Testis (tissue), 5 donors: Measurements from ENCODE around the gene ARFGAP1. TPM values are rescaled to one million over a fixed set of nuclear protein-coding genes. Genes with fewer than 3 reads are reported as not detected.

Source experiments
- DNase-seq: peaks from one replicate; pipeline ENCODE4 v3.0.0-alpha.2; 2019
- H3K27ac ChIP-seq, 2 donors: fragments of 200-600 bp; sonication (generic); one replicate each; pipeline ENCODE4 v1.5.1; 2019
- H3K27me3 ChIP-seq: fragments of 200-600 bp; sonication (generic); one replicate; pipeline ENCODE4 v1.5.1; 2019
- H3K36me3 ChIP-seq: fragments of 200-600 bp; sonication (generic); one replicate; pipeline ENCODE4 v1.5.1; 2017; ENCODE audit warnings: low read depth; ENCODE audit errors: missing control alignments
- H3K4me1 ChIP-seq: fragments of 200-600 bp; sonication (generic); one replicate; pipeline ENCODE4 v1.5.1; 2019
- H3K4me3 ChIP-seq, 2 donors: fragments of 200-600 bp; sonication (generic); one replicate each; pipeline ENCODE4 v1.5.1; 2017 to 2019
- H3K9me3 ChIP-seq: fragments of 200-600 bp; sonication (generic); one replicate; pipeline ENCODE4 v1.5.1; 2017
- POLR2A ChIP-seq: fragments of 450-650 bp; IDR thresholded peaks from one replicate; pipeline ENCODE4 v1.6.1; 2017; ENCODE audit warnings: antibody characterized with exemption, mild to moderate bottlenecking, moderate library complexity
- WGBS, 2 donors: methylation state at CpG; one replicate each; pipeline ENCODE4 v1.1.5; 2018; 5-methylcytosine and 5-hydroxymethylcytosine counted together
- intact Hi-C: fragments of 100-400 bp; cut with DNase I; formaldehyde crosslinking; loops from one replicate; pipeline ENCODE4 v1.15.1; 2023; ENCODE audit warnings: low total_unique reads
- long read RNA-seq, 2 donors: transcript quantifications; one replicate each; lab custom pipeline, GENCODE V29; 2026
- polyA plus RNA-seq: library from polyadenylated mRNA; stranded (reverse); fragments of 350-450 nt; fragmentation: Illumina TruSeq; extraction: RNeasy Lipid Tissue Mini Kit (QIAGEN cat#74804); gene quantifications from one replicate; pipeline ENCODE4 v1.2.3, GENCODE V29; 2014; ENCODE audit warnings: low read depth, low replicate concordance; ENCODE audit not compliant: insufficient read depth
- total RNA-seq, 2 donors: library from RNA; depleted of rRNA; stranded (reverse); fragments of >200 nt; gene quantifications; one replicate each; pipeline ENCODE4 v1.2.3, GENCODE V29; 2016
- TF ChIP-seq, protein P1 (sequence below), 3 experiments: fragments of 450-650 bp in 2 of 3; fragments of 200-600 bp in 1 of 3; sonication (generic) in 1 of 3; IDR thresholded peaks; one replicate each; pipeline ENCODE4 v1.5.1; 2016 to 2019; ENCODE audit warnings: antibody characterized with exemption in 3 of 3, mild to moderate bottlenecking in 2 of 3, moderate library complexity in 1 of 3

Gene ARFGAP1
- total RNA-seq (100 to 1,000 TPM; 110 to 126 TPM), polyA plus RNA-seq (97.0 TPM)
- long read RNA-seq, donor 1, transcript ARFGAP1-203 (13 exons, 3,281 nt) = major isoform, 9 of 20 reads
- long read RNA-seq, donor 1, partial matches to known transcripts = 9 of 20 reads
- long read RNA-seq, donor 1, other reads (novel, unspliced or antisense) = 0 of 20 reads
- long read RNA-seq, donor 2, transcript ARFGAP1-203 (13 exons, 3,281 nt) = major isoform, 7 of 26 reads
- long read RNA-seq, donor 2, partial matches to known transcripts = 17 of 26 reads
- long read RNA-seq, donor 2, other reads (novel, unspliced or antisense) = 0 of 26 reads

DNA sequence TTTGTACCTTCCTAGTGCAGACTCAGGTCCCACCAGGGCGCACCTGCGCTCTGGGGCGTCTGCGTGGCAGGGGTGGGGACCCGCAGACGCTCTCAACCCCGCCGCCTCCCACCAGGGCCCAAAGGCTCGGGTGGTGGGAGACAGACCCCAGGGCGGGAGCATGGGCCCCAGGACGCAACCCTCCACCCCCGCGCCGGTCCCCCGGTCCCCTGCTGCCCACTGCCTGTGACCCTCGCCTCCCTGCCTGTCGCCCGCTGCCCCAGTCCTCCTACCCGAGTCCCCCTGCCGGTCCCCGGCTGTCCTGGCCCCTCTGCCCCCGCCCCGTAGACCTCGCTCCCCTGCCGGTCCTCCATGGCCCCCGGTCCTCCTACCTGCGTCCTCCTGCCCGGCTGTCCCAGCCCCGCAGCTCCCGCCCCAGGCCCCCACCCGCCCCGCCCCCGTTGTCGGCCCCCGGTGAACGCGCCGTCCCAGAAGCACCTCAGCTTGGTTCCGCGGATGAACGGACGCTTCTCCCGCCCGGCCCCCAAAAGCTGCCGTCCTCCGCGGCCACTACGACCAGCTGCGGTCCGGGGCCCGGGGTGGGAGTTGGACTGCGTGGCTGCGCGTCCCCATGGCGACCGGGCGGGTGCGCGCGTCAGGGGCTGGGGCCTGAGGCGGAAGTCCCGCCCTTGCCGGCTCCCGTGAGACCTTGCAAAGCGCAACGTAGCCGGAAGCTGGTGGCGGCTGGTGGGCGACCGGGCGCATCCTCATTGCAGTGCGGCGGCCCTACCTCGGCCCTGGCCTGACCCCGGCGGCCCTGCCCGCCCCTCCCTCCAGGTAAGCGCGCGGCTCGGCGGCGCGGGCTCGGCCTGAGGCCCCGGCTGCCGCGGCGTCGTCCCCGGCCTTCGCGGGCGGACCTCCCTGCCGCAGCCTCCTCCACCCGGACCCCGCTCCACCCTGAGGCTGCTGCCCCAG is at the start of gene ARFGAP1:
TSS of gene ARFGAP1 (plus strand) at position 709 of the 954 bp plus-strand sequence. CDS start 2,768 bp downstream, outside the sequence.
- Histone ChIP-seq H3K27me3 (no peaks in the 10 kb centered on the region), H3K9me3 (no peaks in the 10 kb centered on the region), H3K27ac (peak within 1 kb of the TSS; percentile 63 to 82), H3K4me1 (peaks cover 17% of the 10 kb centered on the region), H3K4me3 (peak within 1 kb of the TSS; percentile 78 to 97), H3K36me3 (no peaks in the 10 kb centered on the region)
- intact Hi-C loops = no loop called here
- WGBS, 2 donors = 3 to 4% methylated on average over 24 to 76 of the region's 97 CpGs
- TF ChIP-seq, protein P1, sequence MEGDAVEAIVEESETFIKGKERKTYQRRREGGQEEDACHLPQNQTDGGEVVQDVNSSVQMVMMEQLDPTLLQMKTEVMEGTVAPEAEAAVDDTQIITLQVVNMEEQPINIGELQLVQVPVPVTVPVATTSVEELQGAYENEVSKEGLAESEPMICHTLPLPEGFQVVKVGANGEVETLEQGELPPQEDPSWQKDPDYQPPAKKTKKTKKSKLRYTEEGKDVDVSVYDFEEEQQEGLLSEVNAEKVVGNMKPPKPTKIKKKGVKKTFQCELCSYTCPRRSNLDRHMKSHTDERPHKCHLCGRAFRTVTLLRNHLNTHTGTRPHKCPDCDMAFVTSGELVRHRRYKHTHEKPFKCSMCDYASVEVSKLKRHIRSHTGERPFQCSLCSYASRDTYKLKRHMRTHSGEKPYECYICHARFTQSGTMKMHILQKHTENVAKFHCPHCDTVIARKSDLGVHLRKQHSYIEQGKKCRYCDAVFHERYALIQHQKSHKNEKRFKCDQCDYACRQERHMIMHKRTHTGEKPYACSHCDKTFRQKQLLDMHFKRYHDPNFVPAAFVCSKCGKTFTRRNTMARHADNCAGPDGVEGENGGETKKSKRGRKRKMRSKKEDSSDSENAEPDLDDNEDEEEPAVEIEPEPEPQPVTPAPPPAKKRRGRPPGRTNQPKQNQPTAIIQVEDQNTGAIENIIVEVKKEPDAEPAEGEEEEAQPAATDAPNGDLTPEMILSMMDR (IDR thresholded peaks at IDR 0.05) = no peak
- TF ChIP-seq POLR2A = no peak
- DNase-seq = peak; percentile 96

DNA sequence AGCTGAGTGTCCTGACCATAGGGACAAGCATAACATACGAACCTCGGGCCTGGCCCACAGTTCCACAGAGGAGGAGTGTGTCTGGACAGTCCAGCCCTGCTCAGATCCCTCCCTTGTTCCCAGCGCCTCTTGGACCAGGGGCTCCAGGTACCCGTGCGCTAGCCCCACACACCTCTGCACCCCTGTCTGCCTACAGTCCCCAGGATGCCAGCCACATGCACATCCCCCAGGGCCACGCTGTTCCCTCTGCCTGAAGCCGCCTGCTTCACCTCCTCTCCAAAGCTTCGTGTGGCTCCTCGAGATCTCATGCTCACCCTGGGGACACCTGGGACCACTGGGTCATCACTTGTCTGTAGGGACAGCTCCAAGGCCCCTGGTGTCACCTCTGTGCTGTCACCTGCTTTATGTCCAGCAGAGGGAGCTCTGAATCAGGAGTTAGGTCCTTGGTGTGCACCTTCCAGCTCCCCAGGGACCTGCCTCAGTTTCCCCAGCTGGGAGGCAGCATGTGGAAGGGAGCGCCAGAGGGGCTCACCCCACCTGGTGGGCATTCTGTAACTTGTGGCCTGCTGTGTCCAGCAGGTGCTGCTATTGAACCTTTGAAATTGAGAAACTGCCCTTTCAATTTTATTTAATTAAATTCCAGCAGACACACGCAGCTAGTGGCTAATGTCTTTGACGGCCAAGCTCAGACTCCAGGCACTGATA is 49.3 kb upstream of the ARFGAP1 start:
- H3K9me3 ChIP-seq = no peaks in the 10 kb centered on the region
- no peak overlapping the region for H3K27ac ChIP-seq
- WGBS, 2 donors = 64 to 66% methylated on average over 11 to 12 of the region's 12 CpGs
- no peaks in the 10 kb centered on the region for H3K36me3 ChIP-seq
- peak; percentile 56 for DNase-seq
- intact Hi-C loops = no loop called here
- H3K4me1 ChIP-seq = peaks cover 6% of the 10 kb centered on the region
- H3K27me3 ChIP-seq = no peaks in the 10 kb centered on the region
- TF ChIP-seq, protein P1 (IDR thresholded peaks at IDR 0.05) = peak; percentile 43 to 63 (median 48)
- TF ChIP-seq POLR2A = no peak
- H3K4me3 ChIP-seq = no peak overlapping the region

DNA sequence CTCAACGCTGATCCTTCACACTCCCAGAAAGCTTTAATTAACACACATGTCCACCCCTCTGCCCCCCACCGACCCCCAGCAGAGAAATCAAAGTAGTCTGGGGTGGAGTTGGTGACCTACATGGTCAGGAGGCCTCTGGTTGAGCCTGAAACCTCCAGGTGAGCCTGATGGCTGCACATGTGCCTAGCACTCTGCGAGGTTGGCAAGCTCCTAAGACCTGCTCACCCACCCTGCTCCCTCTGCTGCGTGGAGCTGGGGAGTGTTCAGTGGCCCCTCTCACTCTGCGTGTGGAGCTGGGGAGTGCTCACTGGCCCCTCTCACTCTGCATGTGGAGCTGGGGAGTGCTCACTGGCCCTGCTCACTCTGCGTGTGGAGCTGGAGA is 48.8 kb upstream of the ARFGAP1 start:
- whole genome bisulfite sequencing, 2 donors = 82 to 88% methylated on average over 5 to 6 of the region's 6 CpGs
- intact Hi-C loops = no loop called here
- no peaks in the 10 kb centered on the region for H3K27me3 ChIP-seq
- TF ChIP-seq POLR2A = no peak
- TF ChIP-seq, protein P1 (IDR thresholded peaks at IDR 0.05) = no peak
- no peak overlapping the region for H3K27ac ChIP-seq
- DNase-seq = no peak
- no peaks in the 10 kb centered on the region for H3K36me3 ChIP-seq
- no peaks in the 10 kb centered on the region for H3K9me3 ChIP-seq
- peaks cover 6% of the 10 kb centered on the region for H3K4me1 ChIP-seq
- H3K4me3 ChIP-seq = no peak overlapping the region

DNA sequence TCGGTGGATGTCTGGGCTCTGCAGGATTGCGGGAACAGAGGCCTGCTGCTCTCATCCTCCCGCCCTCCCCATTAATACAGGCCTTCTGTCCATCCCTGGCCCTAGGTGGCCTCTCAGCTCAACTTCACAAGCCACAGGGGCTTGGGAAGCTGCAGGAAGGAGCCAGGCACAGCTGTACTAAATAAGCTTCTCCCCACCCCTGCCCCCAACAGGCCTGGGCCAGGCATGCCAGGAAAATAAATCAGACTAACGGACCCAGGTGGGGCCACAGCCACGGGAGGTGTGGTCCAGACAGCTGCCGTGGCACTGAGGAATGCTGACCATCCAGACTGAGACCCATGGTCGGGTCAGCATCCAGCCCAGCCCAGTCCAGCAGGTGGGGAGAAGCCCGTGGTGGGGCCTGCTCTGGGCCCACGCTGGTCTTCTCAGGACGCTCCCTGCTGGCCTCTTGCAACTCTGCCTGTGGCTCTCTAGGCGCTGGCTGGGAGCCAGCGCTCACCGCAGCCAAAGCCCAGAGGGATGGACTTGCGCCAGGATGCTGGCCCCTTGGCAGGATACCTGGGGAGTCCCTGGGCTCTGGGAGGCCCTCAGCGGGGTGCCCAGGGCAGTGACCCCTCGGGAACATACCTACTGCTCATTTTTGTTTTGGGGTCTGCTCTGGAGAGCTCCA is 48.1 kb upstream of the ARFGAP1 start:
- 33 to 46% methylated on average over 4 to 16 of the region's 16 CpGs for WGBS, 2 donors
- Histone ChIP-seq H3K36me3 (no peaks in the 10 kb centered on the region), H3K4me1 (peaks cover 6% of the 10 kb centered on the region), H3K9me3 (no peaks in the 10 kb centered on the region), H3K4me3 (no peak overlapping the region), H3K27ac (no peak overlapping the region), H3K27me3 (no peaks in the 10 kb centered on the region)
- peak; percentile 68 for DNase-seq
- no peak for TF ChIP-seq POLR2A
- TF ChIP-seq, protein P1 (IDR thresholded peaks at IDR 0.05) = peak in 1 of 3 experiments; percentile 14
- intact Hi-C loops = no loop called here
